DMS53 treated with DMSO at 0.1 percent for 48 hours (cell line): ENCODE data around the gene ZNF771.
"Not testable (repeated sequence)": the region's sequence is repeated elsewhere in the genome, so short reads cannot be mapped to it uniquely, and the experiment has no call there.

Source experiments
- DNase-seq: peaks from one replicate; lab custom pipeline; 2025; ENCODE audit not compliant: unreplicated experiment; lab: John Stamatoyannopoulos, UW

Gene ZNF771

GRCh38 chr16:30458561-30459394 is 51.4 kb downstream of the ZNF771 start:
- DNase-seq = no peak

DNA sequence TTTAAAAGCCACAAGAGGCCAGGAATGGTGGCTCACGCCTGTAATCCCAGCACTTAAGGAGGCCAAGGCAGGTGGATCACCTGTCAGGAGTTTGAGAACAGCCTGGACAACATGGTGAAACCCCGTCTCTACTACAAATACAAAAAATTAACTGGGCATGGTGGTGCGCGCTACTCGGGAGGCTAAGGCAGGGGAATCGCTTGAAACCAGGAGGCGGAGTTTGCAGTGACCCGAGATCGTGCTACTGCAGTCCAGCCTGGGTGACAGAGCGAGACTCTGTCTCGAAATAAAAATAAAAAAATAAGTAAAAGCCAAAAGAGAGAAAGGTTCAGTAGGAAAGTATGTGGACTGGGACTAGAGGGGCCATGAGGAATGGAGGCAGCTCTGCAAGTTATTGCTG is 52.0 kb downstream of the ZNF771 start:
- no peak for DNase-seq

GRCh38 chr16:30461426-30461825 is 54.0 kb downstream of the ZNF771 start:
- DNase-seq = not testable (repeated sequence)

GRCh38 chr16:30464078-30464477 is 56.7 kb downstream of the ZNF771 start:
- no peak for DNase-seq
